Measurements from ENCODE around the gene ORC4. TPM values are rescaled to one million over a fixed set of nuclear protein-coding genes. Genes with fewer than 3 reads are reported as not detected.
A peak's percentile ranks its signal among the peaks of the same experiment; 100 is the strongest.
"Not testable (repeated sequence)": the region's sequence is repeated elsewhere in the genome, so short reads cannot be mapped to it uniquely, and the experiment has no call there.

The ORC4 gene
- total RNA-seq, 1 donor from 2014 or later: 59.1 TPM

DNA sequence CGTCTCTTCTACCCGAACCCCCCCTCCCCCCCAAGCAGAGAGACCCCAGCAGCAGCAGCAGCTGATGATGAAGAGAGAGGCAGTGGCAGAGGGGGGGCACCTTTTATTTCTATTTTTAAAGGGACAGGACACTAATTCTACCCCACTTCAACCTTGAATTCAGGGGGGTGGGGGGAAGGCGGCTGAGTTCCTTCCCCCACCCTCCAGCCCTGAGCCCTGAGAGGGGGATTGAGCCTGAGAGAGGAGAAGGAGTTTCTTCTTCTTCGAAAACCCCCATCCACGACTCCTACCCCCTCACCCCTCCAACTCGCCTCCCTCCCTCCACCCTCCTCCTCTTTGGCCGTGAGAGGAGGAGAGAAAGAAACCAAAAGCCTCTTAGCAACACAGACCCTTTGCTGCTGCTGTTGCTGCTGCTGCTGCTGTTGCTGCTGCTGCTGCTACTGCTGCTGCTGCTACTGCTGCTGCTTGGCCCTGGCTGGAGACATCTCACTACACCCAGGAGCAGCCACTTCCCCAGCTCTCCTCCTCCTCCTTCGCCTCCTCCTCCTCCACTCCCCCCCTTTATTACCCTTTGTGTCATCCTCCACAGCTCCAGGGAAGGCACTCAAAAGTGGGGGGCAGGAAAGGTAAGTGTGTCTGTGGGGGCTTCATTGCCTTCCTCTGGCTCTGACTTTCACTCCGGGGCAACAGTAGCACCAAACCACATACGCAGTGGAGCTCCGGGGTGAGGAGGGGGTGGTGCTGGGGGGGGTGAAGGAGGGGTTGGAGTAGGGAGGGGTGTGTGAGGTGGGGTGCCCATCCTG is 723 bp upstream of the ORC4 start, which contains the start of gene MBD5:
Gene MBD5 (plus strand): TSS at position 33 of the 803 bp plus-strand sequence.
- DNase-seq (ENCODE audit: extremely low spot score, unreplicated experiment): peak; percentile 71
- H3K4me1 Mint-ChIP-seq (ENCODE audit: unreplicated experiment): peaks cover 31% of the 10 kb centered on the region
- TF ChIP-seq, protein P1, sequence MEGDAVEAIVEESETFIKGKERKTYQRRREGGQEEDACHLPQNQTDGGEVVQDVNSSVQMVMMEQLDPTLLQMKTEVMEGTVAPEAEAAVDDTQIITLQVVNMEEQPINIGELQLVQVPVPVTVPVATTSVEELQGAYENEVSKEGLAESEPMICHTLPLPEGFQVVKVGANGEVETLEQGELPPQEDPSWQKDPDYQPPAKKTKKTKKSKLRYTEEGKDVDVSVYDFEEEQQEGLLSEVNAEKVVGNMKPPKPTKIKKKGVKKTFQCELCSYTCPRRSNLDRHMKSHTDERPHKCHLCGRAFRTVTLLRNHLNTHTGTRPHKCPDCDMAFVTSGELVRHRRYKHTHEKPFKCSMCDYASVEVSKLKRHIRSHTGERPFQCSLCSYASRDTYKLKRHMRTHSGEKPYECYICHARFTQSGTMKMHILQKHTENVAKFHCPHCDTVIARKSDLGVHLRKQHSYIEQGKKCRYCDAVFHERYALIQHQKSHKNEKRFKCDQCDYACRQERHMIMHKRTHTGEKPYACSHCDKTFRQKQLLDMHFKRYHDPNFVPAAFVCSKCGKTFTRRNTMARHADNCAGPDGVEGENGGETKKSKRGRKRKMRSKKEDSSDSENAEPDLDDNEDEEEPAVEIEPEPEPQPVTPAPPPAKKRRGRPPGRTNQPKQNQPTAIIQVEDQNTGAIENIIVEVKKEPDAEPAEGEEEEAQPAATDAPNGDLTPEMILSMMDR (conservative IDR thresholded peaks at IDR 0.05): no peak

DNA sequence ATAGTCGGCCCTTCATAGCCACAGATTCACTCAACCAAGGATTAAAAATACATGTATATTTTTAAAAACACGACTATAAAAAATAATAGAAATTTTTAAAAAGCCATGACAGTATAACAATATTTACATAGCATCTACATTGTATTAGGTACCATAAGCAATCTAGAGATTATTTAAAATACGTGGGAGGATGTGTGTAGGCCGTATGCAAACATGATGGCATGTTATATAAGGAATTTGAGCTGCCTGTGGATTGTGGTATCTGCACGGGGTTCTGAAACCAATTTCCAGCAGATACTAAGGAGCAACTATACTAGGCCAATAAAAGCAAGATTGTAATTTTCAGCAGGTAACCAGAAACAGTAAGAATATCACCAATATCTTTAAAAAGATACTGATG is 5.9 kb downstream of the ORC4 start:
- H3K27me3 Mint-ChIP-seq: no peaks in the 10 kb centered on the region
- no peak overlapping the region for H3K27ac Mint-ChIP-seq
- H3K36me3 Mint-ChIP-seq: peaks cover 19% of the 10 kb centered on the region
- peaks cover 5% of the 10 kb centered on the region for H3K9me3 Mint-ChIP-seq
- no peak overlapping the region for H3K4me3 Mint-ChIP-seq
- peaks cover 23% of the 10 kb centered on the region for H3K4me1 Mint-ChIP-seq (ENCODE audit: unreplicated experiment)
- DNase-seq (ENCODE audit: extremely low spot score, unreplicated experiment): no peak
- TF ChIP-seq, protein P1 (conservative IDR thresholded peaks at IDR 0.05): no peak

More for the DNA sequence above, 723 bp upstream of the ORC4 start, which contains the start of gene MBD5:
- Mint-ChIP-seq H3K36me3 (peaks cover 5% of the 10 kb centered on the region), H3K4me3 (peak within 1 kb of the TSS; percentile 100), H3K9me3 (no peaks in the 10 kb centered on the region), H3K27me3 (no peaks in the 10 kb centered on the region), H3K27ac (peak within 1 kb of the TSS; percentile 99)

DNA sequence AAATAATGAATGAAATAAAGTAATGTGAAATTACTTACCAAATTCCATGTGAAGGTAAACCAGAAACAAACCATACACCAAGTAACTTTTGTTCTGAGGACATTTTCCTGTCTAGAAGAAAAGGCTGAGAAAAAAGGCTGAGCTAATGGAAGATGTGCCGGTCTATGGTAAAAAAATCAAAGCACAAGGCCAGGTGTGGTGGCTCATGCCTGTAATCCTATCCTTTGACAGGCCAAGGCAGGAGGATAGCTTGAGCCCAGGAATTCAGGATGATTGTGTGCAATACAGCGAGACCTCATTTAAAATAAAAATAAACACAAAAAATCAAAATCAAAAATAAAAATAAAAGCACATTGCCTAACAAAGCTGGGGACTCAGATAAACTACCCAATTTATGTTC is 6.7 kb downstream of the ORC4 start:
- H3K9me3 Mint-ChIP-seq: peaks cover 8% of the 10 kb centered on the region
- H3K27me3 Mint-ChIP-seq: no peaks in the 10 kb centered on the region
- TF ChIP-seq, protein P1 (conservative IDR thresholded peaks at IDR 0.05): no peak
- no peak overlapping the region for H3K4me3 Mint-ChIP-seq
- H3K36me3 Mint-ChIP-seq: peaks cover 19% of the 10 kb centered on the region
- H3K4me1 Mint-ChIP-seq (ENCODE audit: unreplicated experiment): peaks cover 21% of the 10 kb centered on the region
- H3K27ac Mint-ChIP-seq: no peak overlapping the region
- no peak for DNase-seq (ENCODE audit: extremely low spot score, unreplicated experiment)

DNA sequence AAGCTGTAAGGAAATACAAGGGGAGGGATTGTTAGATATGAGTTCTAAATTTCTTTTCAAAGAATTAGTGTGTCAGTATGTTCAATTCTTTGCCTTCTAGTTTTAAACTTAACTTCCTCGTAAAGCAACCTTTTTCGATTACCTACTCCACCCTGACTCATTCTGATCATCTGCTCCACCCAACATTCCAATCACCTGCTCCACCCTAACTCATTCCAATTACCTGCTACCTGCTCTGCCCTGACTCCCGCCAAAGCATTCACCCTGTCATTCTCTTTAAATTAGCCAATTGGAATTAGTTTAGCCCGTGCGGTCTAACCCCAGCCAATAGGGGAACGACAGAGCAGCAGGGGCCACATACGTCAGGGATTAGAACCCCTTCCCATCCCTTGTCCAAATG is 12.1 kb downstream of the ORC4 start:
- Mint-ChIP-seq H3K27ac (peak overlapping the region; percentile 95), H3K9me3 (peaks cover 14% of the 10 kb centered on the region), H3K4me3 (peak overlapping the region; percentile 38), H3K36me3 (peaks cover 28% of the 10 kb centered on the region)
- DNase-seq (ENCODE audit: extremely low spot score, unreplicated experiment); H3K27me3 Mint-ChIP-seq; H3K4me1 Mint-ChIP-seq (ENCODE audit: unreplicated experiment): not testable (repeated sequence)

DNA sequence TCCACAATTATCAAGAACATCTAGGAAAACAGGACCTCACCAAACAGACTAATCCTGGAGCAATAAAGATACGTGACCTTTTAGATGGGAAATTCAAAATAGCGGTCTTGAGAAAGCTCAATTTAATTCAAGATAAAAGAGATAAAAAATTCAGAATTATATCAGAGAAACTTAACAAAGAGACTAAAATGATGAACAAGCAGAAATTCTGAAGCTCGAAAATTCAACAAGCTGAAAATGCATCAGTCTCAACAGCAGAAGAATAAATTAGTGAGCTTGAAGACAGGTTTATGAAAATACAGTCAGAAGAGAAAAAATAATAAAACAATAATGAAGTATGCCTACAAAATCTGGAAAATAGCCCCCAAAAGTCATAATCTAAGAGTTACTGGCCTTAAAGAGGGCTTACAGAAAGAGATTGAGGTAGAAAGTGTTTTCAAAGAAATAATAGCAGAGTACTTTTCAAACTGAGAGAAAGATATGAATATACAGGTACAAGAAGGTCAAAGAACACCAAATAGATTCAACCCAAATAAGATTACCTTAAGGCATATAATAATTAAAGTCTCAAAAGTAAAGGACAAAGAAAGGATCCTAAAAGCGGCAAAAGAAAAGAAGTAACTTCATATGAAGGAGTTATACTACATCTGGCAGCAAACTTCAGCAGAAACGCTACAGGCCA is 13.2 kb downstream of the ORC4 start:
- Mint-ChIP-seq H3K36me3 (peaks cover 31% of the 10 kb centered on the region), H3K27ac (peak overlapping the region; percentile 95), H3K4me1 (ENCODE audit: unreplicated experiment) (no peaks in the 10 kb centered on the region), H3K27me3 (no peaks in the 10 kb centered on the region), H3K4me3 (no peak overlapping the region), H3K9me3 (peaks cover 20% of the 10 kb centered on the region)
- DNase-seq (ENCODE audit: extremely low spot score, unreplicated experiment): no peak
- TF ChIP-seq, protein P1 (conservative IDR thresholded peaks at IDR 0.05): no peak

Measured in type B pancreatic cell (in vitro differentiated cells).